ENCODE measurements around the gene MCM9. TPM values are rescaled to one million over a fixed set of nuclear protein-coding genes. Genes with fewer than 3 reads are reported as not detected.

Gene MCM9
- total and polyA plus RNA-seq, 2 of the 4 experiments (the other 2 are of a cell fraction) = 3.5 to 7.2 TPM

DNA sequence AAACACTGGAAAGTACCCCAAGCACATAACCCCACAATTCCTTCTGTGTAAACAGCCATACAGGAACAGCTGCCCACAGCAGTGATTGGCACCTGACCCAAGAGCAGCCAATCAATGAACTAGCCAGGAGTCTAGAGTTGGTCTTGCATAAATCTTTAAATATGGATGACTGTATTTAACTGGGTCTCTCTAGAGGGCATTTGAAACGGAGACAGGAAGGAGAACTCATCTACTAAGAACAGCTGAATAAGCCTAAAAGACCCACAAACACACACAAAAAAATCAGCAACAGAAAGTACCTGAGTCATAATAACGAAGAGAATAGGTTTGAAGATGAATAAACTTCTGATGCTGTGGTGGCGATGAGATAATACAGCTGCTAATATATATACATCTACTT is 90.0 kb downstream of the MCM9 start:
- Histone ChIP-seq H3K27ac (ENCODE audit: insufficient read depth, low read length) (no peak overlapping the region), H3K23ac (ENCODE audit: low read depth, low read length) (no peak overlapping the region), H2BK15ac (ENCODE audit: low read depth, low read length) (no peak overlapping the region), H3K18ac (ENCODE audit: low read depth, low read length) (no peak overlapping the region), H3K14ac (replicated peaks; ENCODE audit: low read depth, low read length) (no peak overlapping the region), H3K4me1 (ENCODE audit: control insufficient read depth, insufficient read depth, low read length) (peaks cover 3% of the 10 kb centered on the region; the same call in 1 of the 2 replicates), H2BK120ac (ENCODE audit: low read depth, low read length) (no peak overlapping the region), H2AK9ac (replicated peaks; ENCODE audit: low read depth, low read length, poor library complexity) (no peak overlapping the region), H2AK5ac (ENCODE audit: low read depth, low read length) (no peak overlapping the region), H3K4me3 (ENCODE audit: insufficient read depth, low read depth, low read length) (no peak overlapping the region), H2BK20ac (ENCODE audit: low read depth, low read length) (no peak overlapping the region), H2BK5ac (ENCODE audit: low read depth, low read length, poor library complexity, severe bottlenecking) (no peak overlapping the region), H3K79me1 (ENCODE audit: low read depth in 1 of 2, low read length in 2 of 2) (no peaks in the 10 kb centered on the region), H3K36me3 (ENCODE audit: control insufficient read depth, insufficient read depth, low read length) (no peaks in the 10 kb centered on the region), H3K9me1 (ENCODE audit: insufficient read depth, low read length) (no peaks in the 10 kb centered on the region; the same call in 1 of the 2 replicates), H2AFZ (replicated peaks; ENCODE audit: low read length, poor library complexity) (no peak overlapping the region), H4K20me1 (ENCODE audit: insufficient read depth, low read length) (no peaks in the 10 kb centered on the region), H3K4me2 (ENCODE audit: low read depth, low read length) (no peak overlapping the region), H3K9me3 (ENCODE audit: control insufficient read depth, insufficient read depth, low read length) (no peaks in the 10 kb centered on the region), H3K56ac (ENCODE audit: extremely low read depth, insufficient read depth, low read length) (no peak overlapping the region), H4K5ac (ENCODE audit: low read depth, low read length) (no peak overlapping the region), H3K9ac (ENCODE audit: low read depth, low read length) (no peak overlapping the region), H4K8ac (ENCODE audit: low read depth in 2 of 2, low read length in 2 of 2) (no peak overlapping the region), H3K4ac (ENCODE audit: low read depth, low read length) (no peak overlapping the region), H3K27me3 (ENCODE audit: control insufficient read depth, insufficient read depth, low read length) (no peaks in the 10 kb centered on the region), H4K91ac (ENCODE audit: insufficient read depth, low read depth, low read length) (no peak overlapping the region)
- ChIA-PET POLR2A (ENCODE audit: unreplicated experiment) (no interaction called here), CTCF (interaction anchor here (0.6 kb wide), 1 partner anchor 41 kb away, joined by 3 read pairs; no protein-coding TSS in a partner anchor)
- BruUV-seq (replicated peaks) = no TSS peak
- TF ChIP-seq POLR2A (IDR thresholded peaks at IDR 0.05; ENCODE audit: low read depth, low read length) (no peak), CHD1 (IDR thresholded peaks at IDR 0.05; ENCODE audit: low read depth, low read length) (no peak), RAD21 (IDR thresholded peaks at IDR 0.05; ENCODE audit: low read length) (no peak), BHLHE40 (IDR thresholded peaks at IDR 0.05; ENCODE audit: low read depth, low read length) (no peak), NFE2L2 (IDR thresholded peaks at IDR 0.05; ENCODE audit: low read depth, low read length) (no peak), ELK1 (IDR thresholded peaks at IDR 0.05; ENCODE audit: borderline replicate concordance, low read depth, low read length) (no peak), MAFK (IDR thresholded peaks at IDR 0.05; ENCODE audit: low read depth, low read length) (no peak), MXI1 (IDR thresholded peaks at IDR 0.05; ENCODE audit: borderline replicate concordance, low read depth, low read length) (no peak), RCOR1 (IDR thresholded peaks at IDR 0.05; ENCODE audit: insufficient replicate concordance, low read length) (no peak), CEBPB (IDR thresholded peaks at IDR 0.05; ENCODE audit: low read depth, low read length) (no peak), SMC3 (IDR thresholded peaks at IDR 0.05; ENCODE audit: low read depth, low read length) (no peak)
- TF ChIP-seq, protein P1, sequence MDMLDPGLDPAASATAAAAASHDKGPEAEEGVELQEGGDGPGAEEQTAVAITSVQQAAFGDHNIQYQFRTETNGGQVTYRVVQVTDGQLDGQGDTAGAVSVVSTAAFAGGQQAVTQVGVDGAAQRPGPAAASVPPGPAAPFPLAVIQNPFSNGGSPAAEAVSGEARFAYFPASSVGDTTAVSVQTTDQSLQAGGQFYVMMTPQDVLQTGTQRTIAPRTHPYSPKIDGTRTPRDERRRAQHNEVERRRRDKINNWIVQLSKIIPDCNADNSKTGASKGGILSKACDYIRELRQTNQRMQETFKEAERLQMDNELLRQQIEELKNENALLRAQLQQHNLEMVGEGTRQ (IDR thresholded peaks at IDR 0.05; ENCODE audit: low read depth, low read length) = no peak
- ATAC-seq (ENCODE audit: low read depth) (no peak), DNase-seq (peak; percentile 35)
- dilution Hi-C loops (cut with HindIII; ENCODE audit: low sequenced_read_pairs, unreplicated experiment) = no loop called here
- in situ Hi-C loops (cut with MboI; ENCODE audit: low sequenced_read_pairs) = no loop called here
- intact Hi-C loops (cut with micrococcal nuclease) = loop anchor here (5.0 kb wide), 2 partner anchors 232 to 1318 kb away; partner anchors contain the start of gene FAM184A
- no CpG with 5 or more reads among the region's 3 CpGs for WGBS, 2 experiments (ENCODE audit: extremely low coverage in 2 of 2, insufficient read length in 1 of 2)

Measured in IMR-90 (cell line).